ENCODE data around the gene PPFIA4. TPM values are rescaled to one million over a fixed set of nuclear protein-coding genes. Genes with fewer than 3 reads are reported as not detected.
A peak's percentile ranks its signal among the peaks of the same experiment; 100 is the strongest.

PPFIA4 gene
- polyA plus RNA-seq, 6 donors from 2014 or later, result not detected

DNA sequence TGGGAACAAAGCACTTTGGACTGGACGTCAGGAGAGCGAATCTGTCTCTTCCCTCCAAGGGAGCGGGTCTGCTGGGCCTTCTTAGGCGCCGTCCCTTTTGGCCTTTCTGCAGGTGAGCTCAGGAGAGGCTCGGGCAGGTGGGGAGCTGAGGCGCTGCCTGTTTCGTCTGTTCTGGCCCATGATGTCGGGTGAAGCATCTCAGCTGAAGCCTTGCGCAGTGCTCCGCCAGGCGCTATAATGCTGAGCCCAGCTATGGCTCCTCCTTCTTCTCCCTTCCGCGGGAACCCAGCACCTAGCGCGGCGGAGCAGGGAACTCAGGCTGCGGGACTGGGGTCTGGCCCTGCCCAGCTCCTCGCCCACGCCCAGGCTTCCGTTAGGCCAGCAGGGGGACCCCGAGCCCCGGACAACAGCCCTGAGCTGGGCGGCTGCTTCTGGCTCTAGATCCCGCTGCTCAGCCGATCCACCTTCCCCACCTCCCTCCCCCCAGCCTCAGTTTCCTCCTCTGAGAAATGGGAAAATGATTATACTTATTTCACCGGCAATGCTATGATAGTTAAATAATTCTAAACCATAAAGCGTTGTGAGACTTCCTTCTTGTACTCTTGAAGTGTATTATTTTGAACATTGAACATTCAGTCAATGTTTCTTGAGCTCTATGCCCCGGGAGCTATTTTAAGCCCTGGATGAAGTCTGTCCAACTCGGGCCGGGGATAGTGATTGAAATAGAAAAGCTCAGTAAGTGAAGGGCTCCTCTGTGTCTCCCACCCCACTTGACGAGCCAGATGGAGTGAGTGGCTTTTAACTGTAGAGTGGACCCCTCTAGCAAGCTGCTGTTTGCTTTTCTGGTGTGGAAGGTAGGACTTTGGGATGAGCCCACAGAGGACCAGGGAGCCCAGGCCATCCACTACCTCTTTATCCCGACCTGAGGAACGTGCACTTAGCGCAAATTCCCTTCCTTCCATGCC is 91.6 kb downstream of the PPFIA4 start:
- Mint-ChIP-seq H3K36me3 (no peaks in the 10 kb centered on the region), H3K27ac (peak overlapping the region in 2 of 6 donors; percentile 17 to 44), H3K4me3 (no peak overlapping the region), H3K4me1 (peaks cover 0 to 4% (median 0%) of the 10 kb centered on the region in 3 donors), H3K27me3 (peaks cover 32 to 66% (median 48%) of the 10 kb centered on the region in 3 donors), H3K9me3 (peaks cover 0 to 2% (median 0%) of the 10 kb centered on the region in 7 donors)
- no peak for ATAC-seq (ENCODE audit: low read depth in 2 of 2)
- peak; percentile 12 for DNase-seq

DNA sequence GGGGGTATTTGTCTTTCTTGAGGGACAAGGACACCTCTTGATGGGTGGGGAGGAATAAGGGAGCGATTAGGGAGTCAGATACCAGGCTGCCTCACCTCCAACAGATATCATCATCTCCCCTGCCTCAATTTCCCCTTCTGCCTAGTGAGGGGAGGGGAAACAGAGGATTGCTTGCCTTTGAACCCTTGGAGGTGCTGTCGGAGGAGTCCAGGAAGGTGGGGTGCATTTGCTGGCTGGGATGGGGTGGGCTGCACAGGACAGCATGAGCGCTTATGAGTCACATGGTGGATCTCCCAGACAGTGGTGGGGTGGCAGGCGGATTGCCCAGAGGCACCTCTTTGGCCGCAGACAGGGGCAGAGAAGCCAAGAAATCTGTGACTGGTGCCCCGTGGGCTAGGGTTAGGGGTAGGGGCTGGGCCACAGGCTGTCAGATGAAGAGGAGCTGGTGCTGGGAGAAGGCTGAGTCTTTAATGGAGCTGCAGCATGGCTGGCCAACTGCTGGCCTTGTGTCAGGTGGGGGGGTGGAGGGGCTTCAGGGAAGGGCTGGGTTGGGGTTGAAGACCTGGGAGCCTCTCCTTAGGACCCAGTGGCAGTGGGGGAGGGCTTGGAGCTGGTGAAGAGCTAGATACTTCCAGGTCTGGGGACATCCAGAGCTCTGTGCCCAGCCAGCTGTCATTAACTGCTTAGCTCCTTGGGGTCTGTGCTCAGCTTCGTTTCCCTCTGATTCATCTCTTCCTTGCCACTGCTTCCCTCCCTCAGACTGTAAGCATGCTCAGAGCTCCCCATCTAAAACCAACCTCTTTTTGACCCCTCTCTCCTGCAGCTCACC is 94.2 kb downstream of the PPFIA4 start:
- Mint-ChIP-seq H3K9me3 (peaks cover 0 to 2% (median 0%) of the 10 kb centered on the region in 7 donors), H3K4me3 (peak overlapping the region in 1 of 8 donors; percentile 63), H3K27me3 (peaks cover 51 to 83% (median 69%) of the 10 kb centered on the region in 3 donors), H3K4me1 (peaks cover 0 to 5% (median 4%) of the 10 kb centered on the region in 3 donors), H3K36me3 (no peaks in the 10 kb centered on the region), H3K27ac (no peak overlapping the region)
- DNase-seq (no peak), ATAC-seq (ENCODE audit: low read depth in 2 of 2) (no peak)

DNA sequence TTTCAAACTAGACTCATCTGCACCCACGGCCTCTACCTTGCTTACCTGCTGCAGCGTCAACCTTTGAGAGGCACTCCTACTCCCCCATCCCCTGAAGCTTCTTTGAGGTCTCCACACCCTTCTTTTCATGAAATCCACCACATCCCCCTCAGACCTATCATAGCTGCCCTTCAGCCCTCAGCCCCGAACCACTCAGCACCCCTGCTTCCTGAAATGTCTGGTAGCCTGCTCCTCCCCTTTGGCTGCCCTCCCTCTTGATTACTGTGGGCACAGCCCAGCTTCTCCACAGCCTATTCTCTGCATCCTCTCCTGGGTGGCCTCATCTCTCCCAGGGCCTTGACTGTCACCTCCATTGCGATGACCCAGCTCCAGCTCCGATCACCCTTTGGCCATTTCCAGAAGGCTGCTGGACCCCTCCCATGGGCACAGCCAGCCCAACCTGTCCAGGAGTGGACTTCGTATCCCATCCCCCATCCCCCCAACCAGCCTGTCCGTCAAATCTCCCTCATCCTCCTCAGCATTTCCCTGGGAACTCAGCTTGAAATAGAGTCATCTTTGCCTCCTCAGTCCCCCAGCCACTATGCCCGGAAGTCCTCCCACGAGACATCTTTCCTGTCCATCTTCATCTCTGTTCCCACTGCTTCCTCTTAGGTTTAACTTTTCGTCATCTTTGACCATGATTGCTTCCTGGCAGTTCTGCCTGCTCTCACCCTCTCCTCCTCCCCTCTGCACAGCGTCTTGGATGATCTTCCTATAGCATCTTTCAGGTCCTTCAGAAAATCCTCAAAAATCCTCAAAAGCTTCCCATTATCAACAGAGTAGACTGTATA is 95.1 kb downstream of the PPFIA4 start:
- peaks cover 5 to 10% (median 7%) of the 10 kb centered on the region in 3 donors for H3K4me1 Mint-ChIP-seq
- H3K27ac Mint-ChIP-seq, result no peak overlapping the region
- DNase-seq (no peak), ATAC-seq (ENCODE audit: low read depth in 2 of 2) (no peak)
- H3K27me3 Mint-ChIP-seq, result peaks cover 59 to 85% (median 72%) of the 10 kb centered on the region in 3 donors
- peaks cover 0 to 2% (median 0%) of the 10 kb centered on the region in 7 donors for H3K9me3 Mint-ChIP-seq
- no peaks in the 10 kb centered on the region for H3K36me3 Mint-ChIP-seq
- no peak overlapping the region for H3K4me3 Mint-ChIP-seq

DNA sequence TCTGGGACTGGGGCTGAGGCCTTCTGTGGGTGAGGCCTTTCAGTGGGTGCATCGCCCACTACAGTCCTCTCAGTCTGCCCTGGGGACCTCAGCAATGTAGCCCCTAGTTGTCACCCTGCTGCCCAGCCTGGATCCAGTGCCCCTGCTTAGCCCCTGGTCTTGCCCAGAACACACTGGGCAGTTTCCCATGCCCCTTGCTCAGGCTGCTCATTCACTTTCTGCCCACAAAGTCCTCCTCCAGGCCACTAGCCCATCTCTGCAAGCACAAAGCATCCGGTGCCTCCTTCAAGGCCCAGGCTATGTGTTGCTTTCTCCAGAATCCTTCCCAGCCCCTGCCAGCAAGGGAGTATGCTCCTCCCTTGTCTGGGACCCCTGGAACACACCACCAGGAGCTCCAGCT is 95.9 kb downstream of the PPFIA4 start:
- ATAC-seq (ENCODE audit: low read depth in 2 of 2) (no peak), DNase-seq (no peak)
- Mint-ChIP-seq H3K4me3 (no peak overlapping the region), H3K4me1 (peaks cover 12 to 15% (median 14%) of the 10 kb centered on the region in 3 donors), H3K36me3 (peaks cover 0 to 6% of the 10 kb centered on the region in 2 donors), H3K27me3 (peaks cover 64 to 87% (median 78%) of the 10 kb centered on the region in 3 donors), H3K9me3 (peaks cover 0 to 2% (median 0%) of the 10 kb centered on the region in 7 donors), H3K27ac (no peak overlapping the region)

DNA sequence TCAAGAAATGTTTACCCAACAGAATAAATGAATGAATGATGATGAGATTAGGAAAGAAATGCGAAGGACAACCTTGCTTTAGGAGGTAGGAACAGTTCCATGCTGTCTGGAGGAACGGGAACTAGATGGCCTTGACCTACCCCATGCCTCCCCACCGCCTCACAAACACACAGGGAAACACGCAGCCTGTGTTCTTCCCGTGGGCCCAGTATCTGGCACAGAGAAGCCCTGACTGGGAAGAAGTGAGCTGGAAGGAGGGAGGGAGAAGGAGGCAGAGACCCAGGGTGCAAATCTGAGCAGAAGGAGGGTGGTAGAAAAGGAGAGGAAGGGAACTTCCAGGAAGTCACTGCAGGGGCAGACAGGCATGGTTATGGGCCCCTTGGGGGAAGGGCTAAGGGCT is 97.7 kb downstream of the PPFIA4 start:
- Mint-ChIP-seq H3K27me3 (peaks cover 64 to 88% (median 86%) of the 10 kb centered on the region in 3 donors), H3K4me3 (no peak overlapping the region), H3K36me3 (peaks cover 0 to 9% of the 10 kb centered on the region in 2 donors), H3K9me3 (no peaks in the 10 kb centered on the region), H3K4me1 (peaks cover 23 to 26% (median 23%) of the 10 kb centered on the region in 3 donors), H3K27ac (no peak overlapping the region)
- ATAC-seq (ENCODE audit: low read depth in 2 of 2) (no peak), DNase-seq (no peak)

DNA sequence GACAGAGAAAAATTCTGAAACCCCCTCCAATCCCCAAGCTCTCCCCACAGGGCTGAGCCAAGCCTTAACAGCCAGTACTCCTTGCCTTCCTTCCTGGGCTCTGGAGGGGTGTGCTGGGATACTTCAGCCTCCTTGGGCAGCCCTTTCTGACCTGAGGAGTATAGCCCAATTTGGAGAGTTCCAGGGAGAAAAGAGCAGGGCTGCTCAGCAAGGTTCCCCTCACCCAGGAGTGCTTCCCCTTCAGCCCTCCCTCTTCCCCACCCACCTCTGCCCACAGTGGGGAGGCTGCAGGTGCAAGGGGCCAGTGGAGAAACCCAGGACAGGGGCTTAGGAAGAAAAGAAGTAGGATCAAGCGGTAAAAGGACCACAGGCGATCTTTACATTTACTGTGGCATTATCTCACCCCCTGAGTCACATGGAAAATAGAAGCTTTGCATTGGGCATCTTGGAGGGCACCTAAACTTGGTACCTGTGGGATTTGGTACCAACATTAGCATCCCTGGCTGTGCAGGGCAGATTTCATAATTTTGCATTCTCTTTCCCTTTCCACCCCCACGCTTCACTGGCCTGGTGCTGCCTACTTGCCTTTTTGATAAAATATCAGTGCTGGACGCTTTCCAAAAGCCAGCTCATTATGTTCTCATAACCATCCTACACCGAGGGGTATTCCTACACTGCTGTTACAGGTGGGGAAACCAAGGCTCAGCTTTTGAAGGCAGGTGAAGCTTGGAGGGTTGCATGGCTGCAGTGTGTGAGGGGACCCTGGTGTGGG is 98.4 kb downstream of the PPFIA4 start:
- peaks cover 23 to 26% (median 23%) of the 10 kb centered on the region in 3 donors for H3K4me1 Mint-ChIP-seq
- DNase-seq, result no peak

DNA sequence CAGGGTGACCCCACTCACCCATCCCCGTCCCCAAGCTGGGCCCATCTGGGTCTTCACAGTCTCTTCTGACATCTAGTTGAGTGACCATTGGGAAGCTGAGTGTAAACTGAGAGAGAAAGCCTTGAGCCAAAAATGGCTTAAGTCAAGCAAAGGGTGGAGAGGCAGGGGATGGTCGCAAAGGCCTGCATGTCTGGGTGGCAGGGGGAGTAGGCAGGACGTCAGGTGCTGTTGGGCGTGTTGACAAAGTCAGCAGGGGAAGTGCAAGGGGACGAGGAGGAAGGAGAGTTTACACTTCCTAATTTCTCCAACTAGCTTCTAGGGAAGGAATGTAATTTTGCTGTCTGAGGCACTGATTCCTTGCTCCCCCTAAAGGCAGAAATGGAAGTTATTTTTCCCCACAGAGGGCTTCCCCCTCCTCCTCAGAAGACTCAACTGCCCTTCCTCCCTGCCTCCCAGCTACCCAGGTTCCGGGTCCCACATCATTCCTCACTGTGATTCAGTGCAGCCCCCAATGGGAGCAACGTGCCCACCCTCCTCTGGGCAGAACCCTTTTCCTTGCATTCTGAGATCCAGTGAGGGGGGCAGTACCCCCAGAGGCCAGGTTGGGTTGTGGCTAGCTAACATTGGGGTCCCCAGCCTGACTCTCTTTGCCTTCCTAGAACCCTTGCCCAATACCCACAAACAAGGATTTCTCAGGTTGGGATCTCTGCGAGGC is 100.0 kb downstream of the PPFIA4 start:
- no peak overlapping the region for H3K27ac Mint-ChIP-seq
- H3K9me3 Mint-ChIP-seq, result no peaks in the 10 kb centered on the region
- no peak for ATAC-seq (ENCODE audit: low read depth in 2 of 2)
- DNase-seq, result no peak
- peaks cover 0 to 9% of the 10 kb centered on the region in 2 donors for H3K36me3 Mint-ChIP-seq
- H3K27me3 Mint-ChIP-seq, result peaks cover 47 to 81% (median 81%) of the 10 kb centered on the region in 3 donors
- peak overlapping the region in 4 of 8 donors; percentile 5 to 60 (median 48) for H3K4me3 Mint-ChIP-seq
- H3K4me1 Mint-ChIP-seq, result peaks cover 23 to 26% (median 23%) of the 10 kb centered on the region in 3 donors

More for the DNA sequence above, 98.4 kb downstream of the PPFIA4 start:
- H3K27me3 Mint-ChIP-seq, result peaks cover 62 to 92% (median 86%) of the 10 kb centered on the region in 3 donors
- no peak overlapping the region for H3K27ac Mint-ChIP-seq
- no peaks in the 10 kb centered on the region for H3K9me3 Mint-ChIP-seq
- peak overlapping the region in 1 of 8 donors; percentile 59 for H3K4me3 Mint-ChIP-seq
- no peak for ATAC-seq (ENCODE audit: low read depth in 2 of 2)
- peaks cover 0 to 9% of the 10 kb centered on the region in 2 donors for H3K36me3 Mint-ChIP-seq

DNA sequence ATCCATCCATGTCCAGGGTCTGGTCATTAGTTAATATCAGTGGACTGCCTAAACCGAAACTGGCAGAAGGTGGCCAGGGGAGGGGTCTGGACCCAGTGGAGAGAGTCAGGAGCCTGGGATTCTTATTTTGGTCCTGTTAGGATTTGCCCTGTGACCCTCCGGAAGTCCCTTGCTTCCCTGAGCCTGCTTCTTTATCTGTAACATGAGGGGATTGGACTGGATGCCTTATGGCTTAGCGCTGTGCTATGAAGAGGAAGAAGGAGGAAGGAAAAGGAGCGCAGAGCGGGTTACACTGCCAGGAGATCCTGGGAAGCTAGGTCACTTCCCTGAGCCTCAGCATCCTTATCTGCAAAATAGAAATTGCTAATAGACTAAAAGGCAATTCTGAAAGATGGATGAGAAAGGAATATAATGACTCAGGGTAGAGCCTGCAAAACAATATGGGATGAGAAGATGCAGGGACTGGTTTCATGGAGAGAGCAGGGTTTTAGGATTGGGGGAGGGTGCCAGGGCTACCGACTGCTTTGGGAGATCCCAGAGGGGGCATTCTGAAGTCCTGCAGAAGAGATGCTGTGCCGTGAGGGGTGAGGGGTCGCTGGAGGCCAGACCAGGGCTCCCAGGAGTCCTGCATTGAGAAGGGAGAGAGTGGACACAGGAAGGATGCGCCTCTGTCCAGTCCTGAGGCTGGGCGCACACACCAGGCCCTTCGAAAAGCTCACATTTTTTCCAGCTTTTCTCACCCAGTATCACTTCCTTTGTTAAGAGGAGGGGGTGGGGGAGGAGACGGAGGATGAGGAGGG is 100.8 kb downstream of the PPFIA4 start:
- DNase-seq (no peak), ATAC-seq (ENCODE audit: low read depth in 2 of 2) (no peak)
- peak overlapping the region in 1 of 6 donors; percentile 60 for H3K27ac Mint-ChIP-seq
- H3K36me3 Mint-ChIP-seq, result peaks cover 0 to 9% of the 10 kb centered on the region in 2 donors
- peaks cover 19 to 26% (median 23%) of the 10 kb centered on the region in 3 donors for H3K4me1 Mint-ChIP-seq
- H3K9me3 Mint-ChIP-seq, result no peaks in the 10 kb centered on the region
- H3K4me3 Mint-ChIP-seq, result peak overlapping the region in 7 of 8 donors; percentile 54 to 77 (median 63)
- H3K27me3 Mint-ChIP-seq, result peaks cover 40 to 80% (median 78%) of the 10 kb centered on the region in 3 donors

DNA sequence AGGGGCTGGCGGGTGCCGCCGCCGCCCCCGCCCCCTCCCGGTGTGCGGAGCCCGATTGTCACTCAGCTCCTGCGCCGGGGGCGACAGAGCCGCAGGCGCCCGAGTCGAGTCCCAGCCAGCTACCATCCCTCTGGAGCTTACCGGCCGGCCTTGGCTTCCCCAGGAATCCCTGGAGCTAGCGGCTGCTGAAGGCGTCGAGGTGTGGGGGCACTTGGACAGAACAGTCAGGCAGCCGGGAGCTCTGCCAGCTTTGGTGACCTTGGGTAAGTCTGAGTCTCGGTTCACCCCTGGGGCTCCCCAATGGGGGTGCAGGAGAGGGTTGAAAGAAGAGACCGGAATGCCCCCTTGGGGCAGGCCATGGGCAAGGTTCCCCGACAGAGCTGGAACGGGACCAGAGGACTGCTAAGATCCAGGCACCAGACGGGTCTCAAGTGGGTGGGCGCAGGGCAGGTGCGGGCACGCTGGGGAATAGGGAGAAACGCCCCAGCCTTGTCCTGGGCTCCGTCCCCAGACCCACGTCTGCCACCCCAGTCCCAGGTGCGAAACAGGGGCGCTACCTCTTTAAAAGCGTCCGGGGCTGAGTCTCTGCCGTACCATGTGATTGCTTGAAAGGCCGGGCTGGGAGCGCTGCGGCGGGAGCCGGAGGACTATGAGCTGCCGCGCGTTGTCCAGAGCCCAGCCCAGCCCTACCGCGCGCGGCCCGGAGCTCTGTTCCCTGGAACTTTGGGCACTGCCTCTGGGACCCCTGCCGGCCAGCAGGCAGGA is 101.6 kb downstream of the PPFIA4 start, which contains the start of gene ADORA1:
TSS of gene ADORA1 (plus strand) at position 61 of the 765 bp plus-strand sequence. CDS start 1,116 bp downstream, outside the sequence.
- H3K36me3 Mint-ChIP-seq, result peaks cover 0 to 9% of the 10 kb centered on the region in 2 donors
- H3K4me1 Mint-ChIP-seq, result peaks cover 19 to 26% (median 23%) of the 10 kb centered on the region in 3 donors
- no peak for DNase-seq
- H3K27me3 Mint-ChIP-seq, result peaks cover 37 to 77% (median 72%) of the 10 kb centered on the region in 3 donors
- peak within 1 kb of the TSS in 1 of 6 donors; percentile 60 for H3K27ac Mint-ChIP-seq
- ATAC-seq (ENCODE audit: low read depth in 2 of 2), result no peak
- no peaks in the 10 kb centered on the region for H3K9me3 Mint-ChIP-seq
- H3K4me3 Mint-ChIP-seq, result peak within 1 kb of the TSS in 7 of 8 donors; percentile 54 to 77 (median 63)

DNA sequence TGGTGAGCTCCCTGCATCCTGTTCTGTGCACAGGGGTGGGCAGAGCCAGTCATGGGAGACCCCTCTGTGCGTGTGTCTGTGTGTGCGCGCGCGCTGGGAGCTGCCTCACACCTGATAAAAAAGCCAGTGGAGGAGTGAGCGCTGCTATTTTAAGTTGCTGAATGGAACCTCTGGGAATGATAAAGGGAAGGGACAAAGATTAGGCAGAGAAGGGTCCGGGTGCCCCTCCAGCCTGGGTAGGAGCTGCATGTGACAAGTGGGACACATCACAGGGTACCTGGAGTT is 102.1 kb downstream of the PPFIA4 start:
- H3K27me3 Mint-ChIP-seq, result peaks cover 36 to 77% (median 72%) of the 10 kb centered on the region in 3 donors
- peak overlapping the region in 5 of 8 donors; percentile 30 to 70 (median 51) for H3K4me3 Mint-ChIP-seq
- H3K36me3 Mint-ChIP-seq, result peaks cover 0 to 9% of the 10 kb centered on the region in 2 donors
- no peak for ATAC-seq (ENCODE audit: low read depth in 2 of 2)
- no peak for DNase-seq
- no peaks in the 10 kb centered on the region for H3K9me3 Mint-ChIP-seq
- H3K27ac Mint-ChIP-seq, result no peak overlapping the region
- H3K4me1 Mint-ChIP-seq, result peaks cover 19 to 26% (median 23%) of the 10 kb centered on the region in 3 donors

Data from naive B cell (primary cell).